Subcutaneous abdominal adipose tissue (tissue), 5 donors: ENCODE results near the gene DLGAP3.
A peak's percentile ranks its signal among the peaks of the same experiment; 100 is the strongest.

Experiments used
- H3K27ac ChIP-seq: one replicate; pipeline ENCODE4 v1.7.0; 2013; ENCODE audit warnings: low read depth, mild to moderate bottlenecking, inconsistent platforms, low read length, moderate library complexity
- H3K27me3 ChIP-seq, 5 donors: one replicate each; pipeline ENCODE4 v1.7.0; 2013; ENCODE audit warnings: low read length in 5 of 5, inconsistent platforms in 1 of 5; ENCODE audit not compliant: control insufficient read depth in 5 of 5, insufficient read depth in 4 of 5
- H3K36me3 ChIP-seq, 5 donors: one replicate each; pipeline ENCODE4 v1.7.0; 2013; ENCODE audit warnings: low read length in 5 of 5; ENCODE audit not compliant: control insufficient read depth in 5 of 5, insufficient read depth in 5 of 5
- H3K4me1 ChIP-seq, 5 donors: one replicate each; pipeline ENCODE4 v1.7.0; 2013; ENCODE audit warnings: low read length in 5 of 5, mild to moderate bottlenecking in 3 of 5, moderate library complexity in 1 of 5; ENCODE audit not compliant: control insufficient read depth in 5 of 5, insufficient read depth in 5 of 5
- H3K4me3 ChIP-seq, 5 donors: one replicate each; pipeline ENCODE4 v1.7.0; 2013; ENCODE audit warnings: low read length in 5 of 5, low read depth in 1 of 5
- H3K9ac ChIP-seq, 5 donors: one replicate each; pipeline ENCODE4 v1.7.0; 2013; ENCODE audit warnings: low read length in 5 of 5, mild to moderate bottlenecking in 4 of 5, moderate library complexity in 3 of 5
- H3K9me3 ChIP-seq, 5 donors: one replicate each; pipeline ENCODE4 v1.7.0; 2013; ENCODE audit warnings: low read length in 5 of 5; ENCODE audit not compliant: control insufficient read depth in 5 of 5
- donor health status: healthy.
- donor health status: healthy.
- donor health status: healthy.
- donor health status: healthy.
- donor health status: healthy.

Gene DLGAP3

GRCh38 chr1:34929497-34929852 is at the start of gene DLGAP3:
Gene DLGAP3, minus strand, starts transcription at chr1:34929650. Its CDS starts 24,267 bp downstream, at chr1:34905383.
- no peak within 1 kb of the TSS for H3K9ac ChIP-seq
- peaks cover 0 to 14% (median 12%) of the 10 kb centered on the region in 5 donors for H3K4me1 ChIP-seq
- peak within 1 kb of the TSS; percentile 28 to 61 (median 39) for H3K4me3 ChIP-seq
- H3K36me3 ChIP-seq, result no peaks in the 10 kb centered on the region
- peaks cover 0 to 5% (median 0%) of the 10 kb centered on the region in 5 donors for H3K9me3 ChIP-seq
- H3K27me3 ChIP-seq, result peaks cover 21 to 47% (median 35%) of the 10 kb centered on the region in 5 donors
- no peak within 1 kb of the TSS for H3K27ac ChIP-seq

DNA sequence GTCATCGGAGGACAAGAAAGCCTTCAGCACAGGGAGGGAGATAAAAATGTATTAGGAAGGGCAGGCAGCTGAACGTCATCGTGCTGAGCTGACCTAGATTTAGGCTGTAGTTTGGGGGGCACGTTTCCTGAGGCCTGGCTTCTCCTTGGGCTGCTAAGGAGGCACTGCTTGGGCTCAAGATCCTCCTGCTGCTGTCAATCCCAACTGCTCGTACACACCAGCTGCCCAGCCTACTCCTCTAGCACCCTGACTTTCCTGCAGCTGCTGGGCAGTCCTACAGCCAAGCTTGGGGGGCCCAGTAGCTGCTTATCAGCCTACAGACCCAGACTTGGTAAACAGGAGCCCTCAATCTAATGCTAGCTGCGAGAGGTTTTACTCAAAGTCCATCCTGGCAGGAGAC is 49.5 kb upstream of the DLGAP3 start:
- no peaks in the 10 kb centered on the region for H3K27me3 ChIP-seq
- peaks cover 2 to 22% (median 14%) of the 10 kb centered on the region in 5 donors for H3K36me3 ChIP-seq
- no peak overlapping the region for H3K9ac ChIP-seq
- no peak overlapping the region for H3K4me3 ChIP-seq
- H3K4me1 ChIP-seq, result peaks cover 4 to 13% (median 9%) of the 10 kb centered on the region in 5 donors
- H3K27ac ChIP-seq, result no peak overlapping the region
- H3K9me3 ChIP-seq, result no peaks in the 10 kb centered on the region

- no peak overlapping the region for H3K27ac ChIP-seq
- H3K36me3 ChIP-seq, result peaks cover 2 to 22% (median 14%) of the 10 kb centered on the region in 5 donors
- no peaks in the 10 kb centered on the region for H3K9me3 ChIP-seq
- peaks cover 0 to 4% (median 1%) of the 10 kb centered on the region in 5 donors for H3K4me1 ChIP-seq
- H3K4me3 ChIP-seq, result no peak overlapping the region
- no peaks in the 10 kb centered on the region for H3K27me3 ChIP-seq
- no peak overlapping the region for H3K9ac ChIP-seq
Measured at GRCh38 chr1:34977858-34978257, 48.4 kb upstream of the DLGAP3 start.

DNA sequence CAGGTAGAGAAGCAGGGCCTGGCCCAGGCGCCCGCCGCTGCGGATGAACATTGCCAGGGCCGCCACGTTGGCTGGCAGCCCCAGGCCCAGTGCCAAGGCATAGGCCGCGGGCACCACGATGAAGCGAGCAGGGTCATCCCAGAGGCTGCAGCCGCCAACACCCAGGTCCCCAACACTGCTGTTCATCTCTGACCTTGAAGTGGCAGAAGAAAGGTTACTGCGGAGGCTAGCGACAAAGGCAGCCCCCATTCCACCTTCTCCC is 47.7 kb upstream of the DLGAP3 start:
- Histone ChIP-seq H3K27me3 (no peaks in the 10 kb centered on the region), H3K9ac (no peak overlapping the region), H3K36me3 (peaks cover 2 to 22% (median 12%) of the 10 kb centered on the region in 5 donors), H3K27ac (no peak overlapping the region), H3K9me3 (no peaks in the 10 kb centered on the region), H3K4me1 (peaks cover 0 to 3% (median 0%) of the 10 kb centered on the region in 5 donors), H3K4me3 (no peak overlapping the region)

DNA sequence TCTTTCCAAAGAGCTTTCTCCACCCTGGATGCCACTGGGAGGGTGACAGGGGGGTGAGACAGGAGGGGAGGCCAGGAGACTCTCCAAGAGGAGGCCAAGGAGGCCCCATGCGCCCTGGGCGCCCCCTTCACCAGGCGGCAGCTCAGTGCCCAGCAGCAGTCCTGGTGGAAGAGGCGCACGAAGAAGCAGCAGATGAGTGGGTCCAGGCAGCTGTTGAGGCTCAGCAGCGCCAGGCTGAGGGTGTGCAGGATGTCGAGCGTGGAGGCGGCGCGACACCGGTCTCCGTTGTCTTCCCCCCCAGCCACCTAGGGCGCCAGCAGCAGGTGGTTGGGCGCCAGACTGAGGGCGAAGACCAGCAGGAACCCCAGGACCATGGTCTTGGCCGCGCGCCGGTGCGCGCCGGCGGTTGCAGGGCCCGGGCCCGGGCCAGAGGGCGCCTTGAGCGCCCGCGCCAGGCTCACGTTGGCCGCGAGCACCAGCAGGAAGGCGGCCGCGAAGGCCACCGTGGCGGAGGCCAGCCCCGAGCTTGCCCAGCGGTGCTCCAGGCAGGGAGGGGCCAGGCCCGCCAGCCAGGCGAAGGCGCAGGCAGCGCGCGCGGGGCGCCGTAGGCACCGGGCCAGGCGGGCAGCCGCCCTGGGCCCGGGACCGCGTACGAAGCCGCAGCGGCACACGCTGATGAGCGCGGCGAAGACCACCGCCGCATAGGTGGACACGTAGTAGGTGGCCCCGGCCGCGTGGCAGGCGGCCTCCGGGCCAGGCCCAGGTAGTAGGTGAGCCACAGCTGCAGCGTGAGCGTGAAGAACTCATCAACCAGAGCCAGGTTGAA is 47.1 kb upstream of the DLGAP3 start:
- H3K36me3 ChIP-seq, result peaks cover 2 to 17% (median 9%) of the 10 kb centered on the region in 5 donors
- H3K4me3 ChIP-seq, result no peak overlapping the region
- H3K27me3 ChIP-seq, result no peaks in the 10 kb centered on the region
- no peaks in the 10 kb centered on the region for H3K9me3 ChIP-seq
- H3K4me1 ChIP-seq, result peaks cover 0 to 3% (median 0%) of the 10 kb centered on the region in 5 donors
- H3K27ac ChIP-seq, result no peak overlapping the region
- no peak overlapping the region for H3K9ac ChIP-seq

DNA sequence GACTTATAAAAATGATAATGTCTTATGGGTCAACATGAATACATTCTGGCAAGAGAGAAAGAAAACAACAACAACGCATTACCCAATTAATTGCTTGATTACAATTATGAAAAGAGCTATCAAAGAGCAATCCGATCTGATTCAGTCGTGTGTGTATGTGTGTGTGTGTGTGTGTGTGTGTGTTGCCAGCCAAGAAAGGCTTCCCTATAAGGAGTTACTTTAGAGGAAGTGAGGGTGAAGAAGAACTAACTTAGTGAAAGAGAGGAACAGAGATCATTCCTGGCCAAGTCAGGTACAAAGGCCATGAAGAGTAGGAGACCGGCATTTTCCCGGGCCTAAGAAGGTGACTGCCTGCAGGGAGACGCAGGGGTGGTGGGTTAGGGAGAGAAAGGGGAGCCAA is 46.3 kb upstream of the DLGAP3 start:
- Histone ChIP-seq H3K9ac (no peak overlapping the region), H3K36me3 (peaks cover 0 to 10% (median 4%) of the 10 kb centered on the region in 5 donors), H3K4me3 (no peak overlapping the region), H3K27ac (no peak overlapping the region), H3K9me3 (no peaks in the 10 kb centered on the region), H3K27me3 (no peaks in the 10 kb centered on the region), H3K4me1 (peaks cover 0 to 3% (median 0%) of the 10 kb centered on the region in 5 donors)

- Histone ChIP-seq H3K27ac (no peak overlapping the region), H3K27me3 (no peaks in the 10 kb centered on the region), H3K4me3 (no peak overlapping the region)
Measured at GRCh38 chr1:34975338-34975737, 45.9 kb upstream of the DLGAP3 start.

DNA sequence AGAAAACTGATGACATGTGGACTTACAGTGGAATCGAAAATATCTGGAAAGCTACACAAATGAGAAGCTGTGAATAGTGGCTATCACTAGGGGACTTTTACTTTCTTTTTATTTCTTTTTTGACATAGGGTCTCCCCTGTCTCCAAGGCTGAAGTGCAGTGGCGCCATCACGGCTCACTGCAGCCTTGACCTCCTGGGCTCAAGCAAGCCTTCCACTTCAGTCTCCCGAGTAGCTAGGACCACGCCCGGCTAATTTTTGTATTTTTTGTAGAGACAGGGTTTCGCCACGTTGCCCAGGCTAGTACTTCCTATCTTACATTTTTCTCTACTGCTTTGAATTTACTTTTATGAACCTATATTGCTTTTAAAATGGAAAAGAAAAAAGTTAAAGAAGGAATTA is 45.2 kb upstream of the DLGAP3 start:
- Histone ChIP-seq H3K27ac (no peak overlapping the region), H3K27me3 (no peaks in the 10 kb centered on the region)

More at GRCh38 chr1:34975338-34975737, 45.9 kb upstream of the DLGAP3 start:
- peaks cover 0 to 3% (median 0%) of the 10 kb centered on the region in 5 donors for H3K4me1 ChIP-seq
- peaks cover 0 to 10% (median 2%) of the 10 kb centered on the region in 5 donors for H3K36me3 ChIP-seq
- no peaks in the 10 kb centered on the region for H3K9me3 ChIP-seq
- no peak overlapping the region for H3K9ac ChIP-seq

GRCh38 chr1:34973326-34973725 is 43.9 kb upstream of the DLGAP3 start:
- Histone ChIP-seq H3K9me3 (no peaks in the 10 kb centered on the region), H3K27ac (no peak overlapping the region), H3K9ac (no peak overlapping the region), H3K36me3 (peaks cover 0 to 10% (median 2%) of the 10 kb centered on the region in 5 donors), H3K4me1 (no peaks in the 10 kb centered on the region), H3K4me3 (no peak overlapping the region), H3K27me3 (no peaks in the 10 kb centered on the region)

More for the DNA sequence above, 45.2 kb upstream of the DLGAP3 start:
- Histone ChIP-seq H3K9ac (no peak overlapping the region), H3K4me3 (no peak overlapping the region), H3K36me3 (peaks cover 0 to 10% (median 2%) of the 10 kb centered on the region in 5 donors), H3K4me1 (peaks cover 0 to 3% (median 0%) of the 10 kb centered on the region in 5 donors), H3K9me3 (no peaks in the 10 kb centered on the region)

DNA sequence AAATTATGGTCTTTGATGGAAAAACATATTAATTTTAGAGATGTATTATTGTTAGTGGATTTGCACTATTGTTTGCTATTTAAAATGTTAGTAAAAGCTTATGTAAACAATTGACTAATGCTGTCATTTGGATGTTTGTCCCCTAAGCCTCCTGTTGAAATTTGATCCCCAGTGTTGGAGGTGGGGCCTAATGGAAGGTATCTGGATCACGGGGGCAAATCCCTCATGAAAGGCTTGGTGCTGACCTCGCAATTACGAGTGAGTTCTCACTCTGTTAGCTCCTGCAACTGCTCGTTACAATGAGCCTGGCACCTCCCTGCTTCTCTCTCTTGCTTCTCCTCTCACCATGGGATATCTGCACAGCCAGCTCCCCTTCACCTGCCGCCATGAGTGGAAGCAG is 41.4 kb upstream of the DLGAP3 start:
- Histone ChIP-seq H3K27me3 (no peaks in the 10 kb centered on the region), H3K4me3 (no peak overlapping the region), H3K4me1 (no peaks in the 10 kb centered on the region), H3K9ac (no peak overlapping the region), H3K36me3 (no peaks in the 10 kb centered on the region), H3K27ac (no peak overlapping the region), H3K9me3 (no peaks in the 10 kb centered on the region)
